Astrocyte of the cerebellum (primary cell): ENCODE measurements around the gene CDH19.

Experiments used
- DNase-seq: peaks from one replicate; pipeline ENCODE4 v3.0.0-alpha.2; 2011; ENCODE audit warnings: low read depth
- H3K4me3 ChIP-seq: 2 replicates; pipeline ENCODE4 v1.5.1; 2011; ENCODE audit warnings: mild to moderate bottlenecking, low read depth, low read length, moderate library complexity
- CTCF ChIP-seq: IDR thresholded peaks from 2 replicates; pipeline ENCODE4 v1.5.1; 2012; ENCODE audit warnings: low read length, low read depth, moderate library complexity, mild to moderate bottlenecking; ENCODE audit errors: missing control alignments
- in situ Hi-C: cut with HindIII; loops from 2 replicates; pipeline ENCODE4 v1.10.0; 2017; ENCODE audit warnings: low sequenced_read_pairs

Gene CDH19

GRCh38 chr18:66457245-66457644 is 146.6 kb downstream of the CDH19 start:
- no peak for TF ChIP-seq CTCF
- H3K4me3 ChIP-seq, result no peak overlapping the region
- in situ Hi-C loops, result no loop called here
- no peak for DNase-seq
